AG10803 (cell line): ENCODE measurements around the gene FKRP.
"Not testable (repeated sequence)": the region's sequence is repeated elsewhere in the genome, so short reads cannot be mapped to it uniquely, and the experiment has no call there.

Experiments used
- DNase-seq: peaks from one replicate; pipeline ENCODE4 v3.0.0; 2010; ENCODE audit warnings: low read depth
- H3K4me3 ChIP-seq: 2 replicates; pipeline ENCODE4 v1.5.1; 2011; ENCODE audit warnings: mild to moderate bottlenecking, low read length, control low read depth
- CTCF ChIP-seq: conservative IDR thresholded peaks from 2 replicates; pipeline ENCODE4 v1.5.1; 2011; ENCODE audit warnings: mild to moderate bottlenecking, low read length, control low read depth, inconsistent platforms

The FKRP gene

GRCh38 chr19:46773018-46773399, 27.2 kb downstream of the FKRP start:
- DNase-seq: no peak
- no peak overlapping the region for H3K4me3 ChIP-seq
- TF ChIP-seq CTCF: no peak

- no peak overlapping the region for H3K4me3 ChIP-seq
- no peak for DNase-seq
- TF ChIP-seq CTCF: no peak
These were observed 29.9 kb downstream of the FKRP start for GRCh38 chr19:46775642-46776258.

- TF ChIP-seq CTCF: no peak
- H3K4me3 ChIP-seq: no peak overlapping the region
- DNase-seq: no peak
These were observed 31.4 kb downstream of the FKRP start for GRCh38 chr19:46776927-46777911.

- DNase-seq, H3K4me3 ChIP-seq: not testable (repeated sequence)
These were observed 32.2 kb downstream of the FKRP start for GRCh38 chr19:46777956-46778645.

- DNase-seq: no peak
- no peak for TF ChIP-seq CTCF
- no peak overlapping the region for H3K4me3 ChIP-seq
These were observed 36.6 kb downstream of the FKRP start for GRCh38 chr19:46782355-46783019.

GRCh38 chr19:46783670-46784069, 37.8 kb downstream of the FKRP start:
- no peak for DNase-seq
- H3K4me3 ChIP-seq: peak overlapping the region; percentile 78
- TF ChIP-seq CTCF: no peak
